HFF-Myc (cell line): ENCODE results near the gene CDC42EP5.

Experiments used
- DNase-seq: peaks from one replicate; pipeline ENCODE4 v3.0.0-alpha.2; 2011; ENCODE audit warnings: low read depth; ENCODE audit errors: extremely low read depth
- H3K4me3 ChIP-seq: replicated peaks from 2 replicates; pipeline ENCODE4 v1.5.1; 2011; ENCODE audit warnings: low read depth, mild to moderate bottlenecking, control low read depth, low read length
- CTCF ChIP-seq: IDR thresholded peaks from 2 replicates; pipeline ENCODE4 v1.5.1; 2012; ENCODE audit warnings: mild to moderate bottlenecking, low read depth, low read length, control low read depth; ENCODE audit errors: missing control alignments

CDC42EP5 gene

DNA sequence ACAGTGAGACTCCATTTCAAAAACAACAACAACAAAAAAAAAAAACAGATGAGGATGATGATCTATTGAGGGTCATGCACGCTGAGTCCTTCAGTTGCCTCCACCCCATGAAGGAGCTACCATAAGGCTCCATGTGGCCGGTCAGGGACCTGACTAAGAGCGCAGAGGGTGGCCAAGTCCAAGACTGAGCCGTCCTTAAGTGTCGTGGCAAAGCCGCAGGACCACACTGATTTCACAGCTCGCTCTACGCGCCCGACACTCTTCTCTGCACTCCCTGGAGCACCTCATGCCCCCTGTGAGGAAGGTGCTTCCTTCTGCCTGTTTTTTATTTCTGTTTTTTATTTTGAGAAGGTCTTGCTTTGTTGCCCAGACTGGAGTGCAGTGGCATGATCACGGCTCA lies 45.5 kb downstream of the CDC42EP5 start:
- no peak for DNase-seq
- TF ChIP-seq CTCF = no peak
- H3K4me3 ChIP-seq = no peak overlapping the region

- H3K4me3 ChIP-seq = no peak overlapping the region
- no peak for TF ChIP-seq CTCF
- DNase-seq = no peak
These were observed 46.7 kb downstream of the CDC42EP5 start for GRCh38 chr19:54426291-54426931.

DNA sequence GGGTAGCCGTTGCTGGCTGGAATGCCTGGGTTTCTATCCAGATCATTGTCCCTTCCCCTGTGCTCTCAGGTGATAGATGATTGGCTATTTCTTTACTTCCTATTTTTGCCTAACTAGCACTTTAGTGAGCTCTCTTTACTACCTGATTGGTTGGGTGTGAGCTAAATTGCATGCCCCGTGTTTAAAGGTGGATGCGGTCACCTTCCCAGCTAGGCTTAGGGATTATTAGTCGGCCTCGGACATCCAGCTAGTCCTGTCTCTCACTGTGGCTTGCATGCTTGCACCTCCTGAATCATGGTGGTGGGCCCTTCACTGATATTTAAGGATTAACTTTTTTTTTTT lies 47.7 kb downstream of the CDC42EP5 start:
- no peak for TF ChIP-seq CTCF
- no peak for DNase-seq
- H3K4me3 ChIP-seq = no peak overlapping the region

- TF ChIP-seq CTCF = no peak
- no peak for DNase-seq
These were observed 48.3 kb downstream of the CDC42EP5 start for GRCh38 chr19:54424660-54425381.

DNA sequence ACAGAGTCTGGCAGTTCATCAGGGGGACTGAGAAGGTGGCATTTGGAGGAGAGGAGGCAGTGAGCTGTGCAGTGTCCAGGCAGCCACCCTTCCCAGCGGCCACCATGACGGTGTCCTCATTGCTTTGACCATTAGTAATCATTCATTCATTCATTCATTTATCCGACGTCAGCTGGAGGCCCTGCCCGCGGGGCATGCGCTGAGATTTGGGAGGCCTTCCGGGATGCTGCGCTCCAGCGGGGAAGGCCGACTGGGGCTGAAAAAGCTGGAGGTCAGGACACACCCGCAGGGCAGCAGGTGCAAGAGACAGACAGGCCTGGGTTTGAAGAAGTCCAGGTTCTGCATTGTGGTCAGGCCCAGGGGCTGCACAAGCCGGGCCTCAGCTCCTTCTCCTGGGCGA lies 48.9 kb downstream of the CDC42EP5 start:
- no peak overlapping the region for H3K4me3 ChIP-seq
- TF ChIP-seq CTCF = no peak
- no peak for DNase-seq

More at GRCh38 chr19:54424660-54425381, 48.3 kb downstream of the CDC42EP5 start:
- H3K4me3 ChIP-seq = no peak overlapping the region

DNA sequence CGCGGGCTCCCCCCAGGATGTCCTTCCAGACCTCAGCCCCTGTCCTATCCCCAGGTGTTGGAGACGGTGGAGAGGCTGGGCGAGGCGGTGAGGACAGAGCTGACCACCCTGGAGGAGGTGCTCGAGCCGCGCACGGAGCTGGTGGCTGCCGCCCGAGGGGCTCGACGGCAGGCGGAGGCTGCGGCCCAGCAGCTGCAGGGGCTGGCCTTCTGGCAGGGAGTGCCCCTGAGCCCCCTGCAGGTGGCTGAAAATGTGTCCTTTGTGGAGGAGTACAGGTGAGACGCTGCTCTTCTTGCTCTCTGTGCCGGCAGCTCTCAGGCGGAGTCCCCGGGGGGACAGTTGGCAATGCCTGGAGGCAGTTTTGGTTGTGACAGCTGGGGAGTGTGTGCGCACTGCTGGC lies 51.0 kb downstream of the CDC42EP5 start:
- no peak for TF ChIP-seq CTCF
- no peak for DNase-seq

More for the DNA sequence above, 51.0 kb downstream of the CDC42EP5 start:
- no peak overlapping the region for H3K4me3 ChIP-seq
